Panc1 (cell line): ENCODE results near the gene LZTS2. TPM values are rescaled to one million over a fixed set of nuclear protein-coding genes. Genes with fewer than 3 reads are reported as not detected.

ENCODE experiments used
- ATAC-seq: fragments of 200-7000 bp; cut with Tn5 transposase; 2 replicates; pipeline ENCODE4 v1.9.1; 2020; ENCODE audit warnings: mild to moderate bottlenecking, moderate library complexity
- BruUV-seq: library from RNA; stranded (reverse); fragments of 400-500 nt; replicated peaks from 2 replicates; lab custom pipeline; 2021; lab: Mats Ljungman, UMichigan
- CTCF ChIA-PET: fragments of 300-600 bp; sonication (Branson Sonifier 250); formaldehyde crosslinking; loops from one replicate; lab custom pipeline; 2022; ENCODE audit warnings: antibody characterized with exemption; lab: Charles Lee
- POLR2A ChIA-PET: fragments of 300-600 bp; sonication (Branson Sonifier 250); formaldehyde crosslinking; loops from one replicate; lab custom pipeline; 2022; ENCODE audit warnings: antibody characterized with exemption; lab: Charles Lee
- DNase-seq: peaks from one replicate; pipeline ENCODE4 v3.0.0-alpha.2; 2010; ENCODE audit warnings: low read depth, low spot score
- H3K27ac ChIP-seq: 2 replicates; pipeline ENCODE4 v1.5.1; 2011; ENCODE audit warnings: mild to moderate bottlenecking, low read length, inconsistent platforms
- H3K27me3 ChIP-seq: fragments of 200-500 bp; sonication (Bioruptor generic); 2 replicates; pipeline ENCODE4 v1.6.0; 2014; ENCODE audit warnings: low read length, inconsistent platforms; ENCODE audit not compliant: control insufficient read depth, insufficient read depth
- H3K36me3 ChIP-seq: fragments of 200-500 bp; sonication (Bioruptor generic); 2 replicates; pipeline ENCODE4 v1.5.1; 2014; ENCODE audit warnings: inconsistent platforms, mild to moderate bottlenecking, low read length, moderate library complexity; ENCODE audit not compliant: control insufficient read depth, insufficient read depth
- H3K4me1 ChIP-seq: 2 replicates; pipeline ENCODE4 v1.5.1; 2011; ENCODE audit warnings: inconsistent platforms, mild to moderate bottlenecking, low read length, moderate library complexity; ENCODE audit not compliant: control insufficient read depth, insufficient read depth
- H3K4me3 ChIP-seq, 2 experiments: 2 replicates each; pipeline ENCODE4 v1.5.1; 2011 to 2012; ENCODE audit warnings: low read depth in 2 of 2, low read length in 2 of 2, mild to moderate bottlenecking in 2 of 2, inconsistent platforms in 1 of 2, moderate library complexity in 1 of 2
- H3K9me3 ChIP-seq: fragments of 200-500 bp; sonication (Bioruptor generic); 2 replicates; pipeline ENCODE4 v1.5.1; 2014; ENCODE audit warnings: low read depth, mild to moderate bottlenecking, inconsistent platforms, low read length, moderate library complexity; ENCODE audit not compliant: control insufficient read depth, insufficient read depth
- CTCF ChIP-seq: fragments of 450-650 bp; IDR thresholded peaks from 2 replicates; pipeline ENCODE4 v1.5.1; 2017; ENCODE audit warnings: mild to moderate bottlenecking
- POLR2AphosphoS5 ChIP-seq: IDR thresholded peaks from 2 replicates; pipeline ENCODE4 v1.6.1; 2012; ENCODE audit warnings: mild to moderate bottlenecking, low read depth, low read length, moderate library complexity
- REST ChIP-seq, 2 experiments: IDR thresholded peaks; 2 replicates each; pipeline ENCODE4 v1.6.1; 2011 to 2012; ENCODE audit warnings: low read depth in 2 of 2, control low read depth in 1 of 2, low read length in 1 of 2, mild to moderate bottlenecking in 1 of 2, moderate library complexity in 1 of 2; ENCODE audit not compliant: insufficient read depth in 1 of 2
- SIN3A ChIP-seq: IDR thresholded peaks from 2 replicates; pipeline ENCODE4 v1.6.1; 2012; ENCODE audit warnings: low read depth, mild to moderate bottlenecking, low read length, moderate library complexity, borderline replicate concordance; ENCODE audit not compliant: insufficient read depth
- TCF7L2 ChIP-seq: IDR thresholded peaks from 2 replicates; pipeline ENCODE4 v1.6.1; 2011; ENCODE audit warnings: mild to moderate bottlenecking, low read depth, low read length, inconsistent platforms
- in situ Hi-C: cut with HindIII; loops from 2 replicates; pipeline ENCODE4 v1.10.0; 2016; ENCODE audit warnings: low sequenced_read_pairs, low pct_unique_long_range_greater_than_20kb
- intact Hi-C: fragments of 100-400 bp; cut with micrococcal nuclease; formaldehyde crosslinking; loops from one replicate; pipeline ENCODE4 v1.10.0; 2022; ENCODE audit not compliant: unreplicated experiment
- total RNA-seq: library from RNA; stranded (reverse); gene quantifications from one replicate; pipeline ENCODE4 v1.2.1, GENCODE V29; 2021; ENCODE audit not compliant: unreplicated experiment

LZTS2 gene
- total RNA-seq, 1 experiment from 2014 or later, result 65.5 TPM

- CTCF ChIA-PET, result interaction anchor here (0.6 to 1.5 kb wide), 3 partner anchors 8 to 883 kb away, joined by 3 to 4 read pairs (median 3); no protein-coding TSS in a partner anchor
- no peak for TF ChIP-seq SIN3A
- TF ChIP-seq CTCF, result no peak
- TF ChIP-seq REST (IDR thresholded peaks at IDR 0.05; ENCODE audit: insufficient read depth in 1 of 2, low read depth in 2 of 2, low read length in 1 of 2), result no peak
- TF ChIP-seq POLR2AphosphoS5, result no peak
- TF ChIP-seq TCF7L2, result no peak
Observed at GRCh38 chr10:101010329-101010728, 10.7 kb downstream of the LZTS2 start.

GRCh38 chr10:101011517-101012423, 12.2 kb downstream of the LZTS2 start:
- Histone ChIP-seq H3K4me3 (no peak overlapping the region), H3K4me1 (peaks cover 23% of the 10 kb centered on the region), H3K27ac (no peak overlapping the region), H3K27me3 (no peaks in the 10 kb centered on the region), H3K9me3 (no peaks in the 10 kb centered on the region), H3K36me3 (no peaks in the 10 kb centered on the region)
- no TSS peak for BruUV-seq
- ChIA-PET POLR2A (no interaction called here), CTCF (interaction anchor here (0.6 to 1.6 kb wide), 8 partner anchors 9 to 43 kb away, joined by 3 to 7 read pairs (median 4); partner anchors contain the start of genes LZTS2 and SEMA4G)
- intact Hi-C loops, result no loop called here
- DNase-seq (no peak), ATAC-seq (peak; percentile 53)
- TF ChIP-seq CTCF, result peak; percentile 75
- no peak for TF ChIP-seq TCF7L2
- TF ChIP-seq REST (IDR thresholded peaks at IDR 0.05; ENCODE audit: insufficient read depth in 1 of 2, low read depth in 2 of 2, low read length in 1 of 2), result no peak
- in situ Hi-C loops, result no loop called here

More at GRCh38 chr10:101010329-101010728, 10.7 kb downstream of the LZTS2 start:
- peaks cover 23% of the 10 kb centered on the region for H3K4me1 ChIP-seq
- no TSS peak for BruUV-seq
- intact Hi-C loops (no loop called here), in situ Hi-C loops (no loop called here)
- no peaks in the 10 kb centered on the region for H3K36me3 ChIP-seq
- no peaks in the 10 kb centered on the region for H3K9me3 ChIP-seq
- POLR2A ChIA-PET, result no interaction called here
- no peaks in the 10 kb centered on the region for H3K27me3 ChIP-seq
- no peak for DNase-seq
- no peak overlapping the region for H3K4me3 ChIP-seq
- H3K27ac ChIP-seq, result no peak overlapping the region
- no peak for ATAC-seq
